Spinal cord (tissue), 10 donors: ENCODE data around the gene RGS12. TPM values are rescaled to one million over a fixed set of nuclear protein-coding genes. Genes with fewer than 3 reads are reported as not detected.

Experiments
- DNase-seq, 6 donors: peaks; one replicate each; pipeline versions ENCODE4 v3.0.0 to v3.0.0-alpha.2; 2013 to 2015; ENCODE audit warnings: low spot score in 6 of 6, low read depth in 4 of 6
- H3K27ac ChIP-seq: one replicate; pipeline ENCODE4 v1.5.1; 2013; ENCODE audit warnings: low read depth, low read length, control low read depth
- H3K27me3 ChIP-seq: one replicate; pipeline ENCODE4 v1.6.1; 2013; ENCODE audit warnings: low read length; ENCODE audit not compliant: control insufficient read depth, insufficient read depth
- H3K36me3 ChIP-seq: one replicate; pipeline ENCODE4 v1.6.1; 2013; ENCODE audit warnings: low read length; ENCODE audit not compliant: control insufficient read depth, insufficient read depth
- H3K4me1 ChIP-seq: one replicate; pipeline ENCODE4 v1.6.1; 2013; ENCODE audit warnings: low read length; ENCODE audit not compliant: control insufficient read depth, insufficient read depth
- H3K4me3 ChIP-seq: one replicate; pipeline ENCODE4 v1.5.1; 2013; ENCODE audit warnings: low read depth, low read length, control low read depth
- H3K9me3 ChIP-seq: one replicate; pipeline ENCODE4 v1.6.1; 2013; ENCODE audit warnings: low read length; ENCODE audit not compliant: control insufficient read depth, insufficient read depth
- WGBS: methylation state at CpG from one replicate; pipeline ENCODE4 v1.1.5; 2013; ENCODE audit warnings: missing lambda C conversion rate; ENCODE audit not compliant: insufficient coverage; 5-methylcytosine and 5-hydroxymethylcytosine counted together
- polyA plus RNA-seq, 2 donors: library from polyadenylated mRNA; unstranded; fragments of 120-200 nt; gene quantifications; one replicate each; pipeline ENCODE4 v1.2.1, GENCODE V29; 2013; ENCODE audit not compliant: insufficient read length in 2 of 2
- total RNA-seq, 2 donors: library from RNA; depleted of rRNA in 1 of 2; stranded (reverse); fragments of 120-200 nt in 1 of 2; fragments of >200 nt in 1 of 2; gene quantifications; one replicate each; pipeline versions ENCODE4 v1.2.3 to v1.2.4, GENCODE V29; 2013 to 2014
- donor health status: healthy.

RGS12 gene
- total and polyA plus RNA-seq, 4 donors = 30.8 to 96.3 (median 60.9) TPM

DNA sequence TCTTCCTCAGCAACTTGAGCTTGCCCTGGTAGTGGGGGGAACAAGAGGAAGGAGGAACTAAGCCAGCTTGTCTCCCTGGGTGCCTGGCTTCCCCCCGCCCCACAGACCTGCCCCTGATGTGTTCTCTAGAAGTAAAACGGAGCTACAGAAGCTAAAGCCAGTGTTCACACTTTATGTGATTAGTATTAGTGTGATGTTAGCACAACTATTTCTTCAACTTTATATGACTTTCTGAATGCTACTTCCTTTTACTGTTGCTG lies 10.7 kb downstream of the RGS12 start:
- no peak overlapping the region for H3K4me3 ChIP-seq
- H3K36me3 ChIP-seq = peaks cover 15% of the 10 kb centered on the region
- peak overlapping the region; percentile 57 for H3K27ac ChIP-seq
- DNase-seq = no peak
- no peaks in the 10 kb centered on the region for H3K27me3 ChIP-seq
- H3K9me3 ChIP-seq = no peaks in the 10 kb centered on the region
- no CpG with 5 or more reads among the region's 2 CpGs for WGBS
- H3K4me1 ChIP-seq = peaks cover 91% of the 10 kb centered on the region

- H3K9me3 ChIP-seq = no peaks in the 10 kb centered on the region
- peaks cover 15% of the 10 kb centered on the region for H3K36me3 ChIP-seq
- H3K27me3 ChIP-seq = no peaks in the 10 kb centered on the region
- H3K27ac ChIP-seq = peak overlapping the region; percentile 58
- H3K4me1 ChIP-seq = peaks cover 92% of the 10 kb centered on the region
- 34% methylated on average over 9 of the region's 15 CpGs for WGBS
- DNase-seq = peak in 2 of 6 donors; percentile 51 to 59
- H3K4me3 ChIP-seq = no peak overlapping the region
These were observed 11.3 kb downstream of the RGS12 start for GRCh38 chr4:3303923-3304710.

GRCh38 chr4:3304831-3305609 lies 12.2 kb downstream of the RGS12 start:
- Histone ChIP-seq H3K27ac (peak overlapping the region; percentile 58), H3K4me3 (no peak overlapping the region), H3K27me3 (no peaks in the 10 kb centered on the region), H3K9me3 (no peaks in the 10 kb centered on the region), H3K36me3 (peaks cover 15% of the 10 kb centered on the region), H3K4me1 (peaks cover 91% of the 10 kb centered on the region)
- 36% methylated on average over 23 of the region's 25 CpGs for WGBS
- peak in 3 of 6 donors; percentile 69 to 95 (median 87) for DNase-seq

DNA sequence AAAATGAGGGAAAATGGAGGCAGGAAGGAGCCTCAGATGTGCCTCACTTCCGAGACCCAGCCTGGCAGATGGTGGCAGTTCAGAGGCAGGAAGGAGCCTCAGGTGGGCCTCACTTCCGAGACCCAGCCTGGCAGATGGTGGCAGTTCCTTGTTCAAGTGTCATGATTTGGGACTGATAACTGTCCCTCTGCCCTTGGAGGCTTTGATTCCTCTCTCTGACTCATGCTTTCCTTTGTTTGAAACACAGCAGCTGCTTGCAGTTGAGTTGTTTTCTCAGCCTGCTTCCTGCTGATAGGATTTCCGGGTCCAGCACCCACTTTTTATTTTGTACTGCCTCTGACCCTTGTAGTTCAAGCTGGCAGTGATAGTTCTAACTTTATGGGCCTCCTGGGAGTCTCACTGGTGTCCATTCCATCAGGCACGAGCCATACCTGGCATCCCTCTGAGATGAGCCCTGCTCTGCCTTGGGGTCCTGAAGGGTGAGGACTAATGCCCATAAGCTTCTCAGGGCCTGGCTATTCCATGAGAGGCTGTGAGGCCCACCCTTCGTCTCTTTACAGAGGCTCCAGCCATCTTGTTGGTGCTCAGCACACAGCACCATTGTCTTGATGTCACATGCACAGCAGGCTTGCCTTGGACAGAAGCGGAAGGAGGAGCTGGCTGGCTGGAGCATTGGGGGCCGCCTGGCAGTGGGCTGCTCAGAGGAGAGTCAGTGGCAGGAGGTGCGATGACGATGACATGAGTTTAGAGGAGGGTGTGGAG lies 13.0 kb downstream of the RGS12 start:
- Histone ChIP-seq H3K4me3 (no peak overlapping the region), H3K4me1 (peaks cover 89% of the 10 kb centered on the region), H3K27ac (peak overlapping the region; percentile 58), H3K9me3 (no peaks in the 10 kb centered on the region), H3K27me3 (no peaks in the 10 kb centered on the region), H3K36me3 (peaks cover 16% of the 10 kb centered on the region)
- 34% methylated on average over 8 of the region's 9 CpGs for WGBS
- DNase-seq = peak in 2 of 6 donors; percentile 63 to 64

DNA sequence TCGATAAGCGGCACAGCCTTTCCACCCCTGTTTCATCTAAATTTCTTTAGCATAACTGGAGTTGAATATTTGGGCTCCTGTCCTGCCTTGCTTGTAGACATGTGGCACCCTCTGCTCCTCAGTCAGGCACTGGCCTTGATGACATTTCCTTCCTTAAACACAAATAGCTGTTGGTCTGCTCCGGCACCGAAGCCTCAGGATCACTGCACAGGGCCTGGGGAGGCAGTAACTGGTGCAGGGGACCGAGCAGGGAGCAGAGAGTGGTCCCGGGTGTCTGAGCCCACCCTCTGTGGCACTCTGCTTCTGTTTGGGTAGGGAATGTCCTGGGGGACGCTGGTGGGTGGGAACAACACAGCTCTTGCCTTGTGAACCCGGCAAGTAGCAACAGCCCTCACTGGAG lies 13.6 kb downstream of the RGS12 start:
- no peak for DNase-seq
- no peak overlapping the region for H3K4me3 ChIP-seq
- H3K27me3 ChIP-seq = no peaks in the 10 kb centered on the region
- H3K4me1 ChIP-seq = peaks cover 83% of the 10 kb centered on the region
- no peaks in the 10 kb centered on the region for H3K9me3 ChIP-seq
- no peak overlapping the region for H3K27ac ChIP-seq
- 68% methylated on average over 6 of the region's 8 CpGs for WGBS
- H3K36me3 ChIP-seq = peaks cover 18% of the 10 kb centered on the region

GRCh38 chr4:3307060-3307459 lies 14.2 kb downstream of the RGS12 start:
- no peaks in the 10 kb centered on the region for H3K27me3 ChIP-seq
- H3K4me1 ChIP-seq = peaks cover 77% of the 10 kb centered on the region
- no peak overlapping the region for H3K27ac ChIP-seq
- WGBS = 86% methylated on average over 11 of the region's 20 CpGs
- no peak for DNase-seq
- peaks cover 16% of the 10 kb centered on the region for H3K36me3 ChIP-seq
- H3K9me3 ChIP-seq = no peaks in the 10 kb centered on the region
- H3K4me3 ChIP-seq = no peak overlapping the region

DNA sequence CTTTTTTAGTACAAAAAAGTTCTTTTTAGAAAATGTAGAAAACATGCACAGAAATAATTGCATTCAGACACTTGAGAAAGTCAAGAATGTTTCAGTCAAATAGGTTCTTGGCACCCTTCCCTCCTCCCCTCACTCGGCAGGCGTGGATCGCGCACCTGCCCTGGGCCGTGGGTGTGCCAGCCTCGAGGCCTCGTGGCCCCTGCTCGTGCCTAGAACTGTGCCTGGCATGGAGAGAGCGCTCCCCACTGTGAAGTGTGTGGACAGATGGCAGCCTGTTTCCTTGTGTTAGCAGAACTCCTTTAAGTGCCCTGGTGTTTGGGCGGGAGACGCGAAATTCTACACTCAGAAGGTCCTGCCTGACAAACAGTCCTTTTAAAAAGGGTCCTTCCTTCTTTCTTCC lies 14.7 kb downstream of the RGS12 start:
- Histone ChIP-seq H3K27me3 (no peaks in the 10 kb centered on the region), H3K9me3 (no peaks in the 10 kb centered on the region), H3K4me3 (no peak overlapping the region), H3K4me1 (peaks cover 73% of the 10 kb centered on the region), H3K27ac (no peak overlapping the region), H3K36me3 (peaks cover 15% of the 10 kb centered on the region)
- no peak for DNase-seq
- 61% methylated on average over 9 of the region's 12 CpGs for WGBS

GRCh38 chr4:3307891-3308575 lies 15.2 kb downstream of the RGS12 start:
- H3K4me1 ChIP-seq = peaks cover 67% of the 10 kb centered on the region
- no peak for DNase-seq

GRCh38 chr4:3308691-3309090 lies 15.9 kb downstream of the RGS12 start:
- peaks cover 14% of the 10 kb centered on the region for H3K36me3 ChIP-seq
- no peak overlapping the region for H3K4me3 ChIP-seq
- H3K27ac ChIP-seq = no peak overlapping the region
- 73% methylated on average over 12 of the region's 14 CpGs for WGBS
- no peaks in the 10 kb centered on the region for H3K27me3 ChIP-seq
- DNase-seq = no peak
- H3K9me3 ChIP-seq = no peaks in the 10 kb centered on the region
- H3K4me1 ChIP-seq = peaks cover 67% of the 10 kb centered on the region

More at GRCh38 chr4:3307891-3308575, 15.2 kb downstream of the RGS12 start:
- no peak overlapping the region for H3K27ac ChIP-seq
- no peaks in the 10 kb centered on the region for H3K9me3 ChIP-seq
- no peak overlapping the region for H3K4me3 ChIP-seq
- 77% methylated on average over 28 of the region's 31 CpGs for WGBS
- no peaks in the 10 kb centered on the region for H3K27me3 ChIP-seq
- H3K36me3 ChIP-seq = peaks cover 14% of the 10 kb centered on the region
